ENCODE results near the gene ABCB8.
A peak's percentile ranks its signal among the peaks of the same experiment; 100 is the strongest.

ABCB8 gene

GRCh38 chr7:150989456-150989855 is 38.8 kb upstream of the ABCB8 start:
- Histone ChIP-seq H3K4me2 (ENCODE audit: low read depth, low read length, poor library complexity, severe bottlenecking) (peak overlapping the region; percentile 63), H3K9me2 (replicated peaks; ENCODE audit: low read depth, low read length) (no peaks in the 10 kb centered on the region), H3K4me3 (ENCODE audit: low read length, poor library complexity, severe bottlenecking) (no peak overlapping the region), H2AFZ (ENCODE audit: low read length) (no peak overlapping the region), H3K9me3 (ENCODE audit: insufficient read depth, low read depth, low read length) (no peaks in the 10 kb centered on the region), H3K27me3 (ENCODE audit: insufficient read depth, low read length, poor library complexity, severe bottlenecking) (no peaks in the 10 kb centered on the region), H3K4me1 (ENCODE audit: insufficient read depth, low read length, poor library complexity, severe bottlenecking) (peaks cover 22% of the 10 kb centered on the region), H3K9ac (ENCODE audit: low read depth, low read length, poor library complexity, severe bottlenecking) (peak overlapping the region; percentile 35), H3K79me2 (ENCODE audit: insufficient read depth, low read length) (no peaks in the 10 kb centered on the region), H3K36me3 (ENCODE audit: insufficient read depth, low read length) (no peaks in the 10 kb centered on the region), H4K20me1 (ENCODE audit: insufficient read depth, low read length, poor library complexity, severe bottlenecking) (no peaks in the 10 kb centered on the region), H3F3A (ENCODE audit: low read depth) (no peaks in the 10 kb centered on the region)
- no peak for TF ChIP-seq EZH2phosphoT487 (IDR thresholded peaks at IDR 0.05; ENCODE audit: borderline replicate concordance)

GRCh38 chr7:150990416-150991186 is 37.6 kb upstream of the ABCB8 start, which contains the start of gene NOS3:
NOS3 (plus strand) TSS chr7:150991017; CDS start chr7:150993804, 2,787 bp downstream.
- Histone ChIP-seq H3K4me1 (ENCODE audit: insufficient read depth, low read length, poor library complexity, severe bottlenecking) (peaks cover 23% of the 10 kb centered on the region), H3K9me2 (replicated peaks; ENCODE audit: low read depth, low read length) (no peaks in the 10 kb centered on the region)

GRCh38 chr7:150992051-150992640 is 36.1 kb upstream of the ABCB8 start:
- Histone ChIP-seq H3K27me3 (ENCODE audit: insufficient read depth, low read length, poor library complexity, severe bottlenecking) (no peaks in the 10 kb centered on the region), H2AFZ (ENCODE audit: low read length) (no peak overlapping the region), H3K9ac (ENCODE audit: low read depth, low read length, poor library complexity, severe bottlenecking) (no peak overlapping the region), H3K79me2 (ENCODE audit: insufficient read depth, low read length) (no peaks in the 10 kb centered on the region), H3K4me2 (ENCODE audit: low read depth, low read length, poor library complexity, severe bottlenecking) (no peak overlapping the region), H3K4me3 (ENCODE audit: low read length, poor library complexity, severe bottlenecking) (no peak overlapping the region), H3K9me2 (replicated peaks; ENCODE audit: low read depth, low read length) (no peaks in the 10 kb centered on the region), H4K20me1 (ENCODE audit: insufficient read depth, low read length, poor library complexity, severe bottlenecking) (no peaks in the 10 kb centered on the region), H3K36me3 (ENCODE audit: insufficient read depth, low read length) (no peaks in the 10 kb centered on the region), H3K4me1 (ENCODE audit: insufficient read depth, low read length, poor library complexity, severe bottlenecking) (peaks cover 23% of the 10 kb centered on the region), H3K9me3 (ENCODE audit: insufficient read depth, low read depth, low read length) (no peaks in the 10 kb centered on the region), H3F3A (ENCODE audit: low read depth) (no peaks in the 10 kb centered on the region; the same call in 1 of the 2 replicates)
- TF ChIP-seq CTCF (conservative IDR thresholded peaks at IDR 0.05; ENCODE audit: low read length) (no peak), EZH2phosphoT487 (IDR thresholded peaks at IDR 0.05; ENCODE audit: borderline replicate concordance) (no peak)

More at GRCh38 chr7:150990416-150991186, 37.6 kb upstream of the ABCB8 start, which contains the start of gene NOS3:
- H3K9ac ChIP-seq (ENCODE audit: low read depth, low read length, poor library complexity, severe bottlenecking) = no peak within 1 kb of the TSS
- H3F3A ChIP-seq (ENCODE audit: low read depth) = no peaks in the 10 kb centered on the region; the same call in 1 of the 2 replicates
- TF ChIP-seq EZH2phosphoT487 (IDR thresholded peaks at IDR 0.05; ENCODE audit: borderline replicate concordance) (no peak), CTCF (conservative IDR thresholded peaks at IDR 0.05; ENCODE audit: low read length) (no peak)
- no peaks in the 10 kb centered on the region for H3K9me3 ChIP-seq (ENCODE audit: insufficient read depth, low read depth, low read length)
- H3K4me2 ChIP-seq (ENCODE audit: low read depth, low read length, poor library complexity, severe bottlenecking) = no peak within 1 kb of the TSS
- no peaks in the 10 kb centered on the region for H3K27me3 ChIP-seq (ENCODE audit: insufficient read depth, low read length, poor library complexity, severe bottlenecking)
- no peaks in the 10 kb centered on the region for H4K20me1 ChIP-seq (ENCODE audit: insufficient read depth, low read length, poor library complexity, severe bottlenecking)
- H3K36me3 ChIP-seq (ENCODE audit: insufficient read depth, low read length) = no peaks in the 10 kb centered on the region
- no peaks in the 10 kb centered on the region for H3K79me2 ChIP-seq (ENCODE audit: insufficient read depth, low read length)
- no peak within 1 kb of the TSS for H2AFZ ChIP-seq (ENCODE audit: low read length)
- no peak within 1 kb of the TSS for H3K4me3 ChIP-seq (ENCODE audit: low read length, poor library complexity, severe bottlenecking)
